HEK293 (cell line): Measurements from ENCODE around the gene UPK1A.

ENCODE experiments used
- CTCF ChIA-PET: fragments of 350-600 bp; formaldehyde crosslinking; extraction: SDS; loops from one replicate; lab custom pipeline; 2021; ENCODE audit warnings: antibody characterized with exemption; lab: Yijun Ruan, JAX
- POLR2A ChIA-PET: fragments of 300-600 bp; formaldehyde crosslinking; extraction: SDS; loops from one replicate; lab custom pipeline; 2020; ENCODE audit warnings: antibody characterized with exemption, inconsistent platforms; lab: Yijun Ruan, JAX
- H3K27ac ChIP-seq: fragments of 200-500 bp; sonication (Bioruptor generic); 2 replicates; pipeline ENCODE4 v1.5.1; 2014; ENCODE audit warnings: low read depth, low read length, control low read depth, inconsistent platforms; ENCODE audit errors: extremely low read depth
- H3K36me3 ChIP-seq, 2 experiments: fragments of 200-500 bp in 1 of 2; sonication (Bioruptor generic) in 1 of 2; 1 replicate in 1 of 2; 2 replicates in 1 of 2; pipeline ENCODE4 v1.5.1; 2014 to 2017; ENCODE audit warnings: inconsistent platforms in 2 of 2, low read length in 2 of 2; ENCODE audit not compliant: control insufficient read depth in 2 of 2, insufficient read depth in 1 of 2
- H3K4me1 ChIP-seq: fragments of 200-500 bp; sonication (Bioruptor generic); 2 replicates; pipeline ENCODE4 v1.5.1; 2014; ENCODE audit warnings: mild to moderate bottlenecking, low read length, inconsistent platforms; ENCODE audit not compliant: control insufficient read depth, insufficient read depth
- H3K4me3 ChIP-seq: 2 replicates; pipeline ENCODE4 v1.5.1; 2011; ENCODE audit warnings: low read depth, mild to moderate bottlenecking, control low read depth, low read length, moderate library complexity
- H3K9me3 ChIP-seq: fragments of 200-500 bp; sonication (Bioruptor generic); 2 replicates; pipeline ENCODE4 v1.5.1; 2014; ENCODE audit warnings: low read depth, low read length, inconsistent platforms; ENCODE audit not compliant: control insufficient read depth, insufficient read depth
- GLIS1 ChIP-seq: fragments of 450-650 bp; formaldehyde crosslinking; IDR thresholded peaks from 2 replicates; pipeline ENCODE4 v1.5.1; 2016; ENCODE audit warnings: missing biosample characterization, missing genetic modification characterization
- KLF1 ChIP-seq: fragments of 450-650 bp; formaldehyde crosslinking; IDR thresholded peaks from 2 replicates; pipeline ENCODE4 v1.5.1; 2016; ENCODE audit warnings: missing biosample characterization, missing genetic modification characterization
- KLF16 ChIP-seq: fragments of 450-650 bp; formaldehyde crosslinking; IDR thresholded peaks from 2 replicates; pipeline ENCODE4 v1.5.1; 2017; ENCODE audit warnings: missing biosample characterization, missing genetic modification characterization
- KLF8 ChIP-seq: fragments of 450-650 bp; formaldehyde crosslinking; IDR thresholded peaks from 2 replicates; pipeline ENCODE4 v1.5.1; 2016; ENCODE audit warnings: missing biosample characterization, missing genetic modification characterization
- KLF9 ChIP-seq: fragments of 450-650 bp; formaldehyde crosslinking; IDR thresholded peaks from 2 replicates; pipeline ENCODE4 v1.5.1; 2016; ENCODE audit warnings: missing biosample characterization, missing genetic modification characterization, low read depth
- MYNN ChIP-seq: fragments of 450-650 bp; formaldehyde crosslinking; IDR thresholded peaks from 2 replicates; pipeline ENCODE4 v1.5.1; 2016; ENCODE audit warnings: missing biosample characterization, missing genetic modification characterization, borderline replicate concordance
- SP2 ChIP-seq: fragments of 450-650 bp; formaldehyde crosslinking; IDR thresholded peaks from 2 replicates; pipeline ENCODE4 v1.5.1; 2016; ENCODE audit warnings: missing biosample characterization, missing genetic modification characterization
- SP3 ChIP-seq: fragments of 450-650 bp; formaldehyde crosslinking; IDR thresholded peaks from 2 replicates; pipeline ENCODE4 v1.5.1; 2016; ENCODE audit warnings: missing biosample characterization, missing genetic modification characterization
- TCF7L2 ChIP-seq: IDR thresholded peaks from 2 replicates; pipeline ENCODE4 v1.6.1; 2011; ENCODE audit warnings: low read depth, mild to moderate bottlenecking, inconsistent platforms, low read length, moderate library complexity, borderline replicate concordance
- ZBTB17 ChIP-seq: fragments of 450-650 bp; formaldehyde crosslinking; IDR thresholded peaks from 2 replicates; pipeline ENCODE4 v1.5.1; 2016; ENCODE audit warnings: missing biosample characterization, missing genetic modification characterization
- ZBTB48 ChIP-seq: fragments of 450-650 bp; formaldehyde crosslinking; IDR thresholded peaks from 2 replicates; pipeline ENCODE4 v1.5.1; 2016; ENCODE audit warnings: missing biosample characterization, missing genetic modification characterization
- ZFHX2 ChIP-seq: fragments of 450-650 bp; formaldehyde crosslinking; conservative IDR thresholded peaks from 2 replicates; pipeline ENCODE4 v1.5.1; 2016; ENCODE audit warnings: missing biosample characterization, missing genetic modification characterization
- ZFP3 ChIP-seq: fragments of 450-650 bp; formaldehyde crosslinking; IDR thresholded peaks from 2 replicates; pipeline ENCODE4 v1.5.1; 2016; ENCODE audit warnings: low read depth, missing biosample characterization, missing genetic modification characterization
- ZFP37 ChIP-seq: fragments of 450-650 bp; formaldehyde crosslinking; IDR thresholded peaks from 2 replicates; pipeline ENCODE4 v1.5.1; 2016; ENCODE audit warnings: missing biosample characterization, missing genetic modification characterization
- ZNF239 ChIP-seq: fragments of 450-650 bp; formaldehyde crosslinking; IDR thresholded peaks from 2 replicates; pipeline ENCODE4 v1.5.1; 2016; ENCODE audit warnings: missing biosample characterization, missing genetic modification characterization
- ZNF292 ChIP-seq: fragments of 450-650 bp; formaldehyde crosslinking; IDR thresholded peaks from 2 replicates; pipeline ENCODE4 v1.5.1; 2016; ENCODE audit warnings: low read depth, missing biosample characterization, missing genetic modification characterization, borderline replicate concordance
- ZNF561 ChIP-seq: fragments of 450-650 bp; IDR thresholded peaks from 2 replicates; pipeline ENCODE4 v1.5.1; 2018; ENCODE audit warnings: missing biosample characterization, missing genetic modification characterization, borderline replicate concordance
- ZNF600 ChIP-seq: fragments of 450-650 bp; formaldehyde crosslinking; IDR thresholded peaks from 2 replicates; pipeline ENCODE4 v1.5.1; 2016; ENCODE audit warnings: missing biosample characterization, missing genetic modification characterization
- ZNF660 ChIP-seq: fragments of 450-650 bp; IDR thresholded peaks from 2 replicates; pipeline ENCODE4 v1.5.1; 2018; ENCODE audit warnings: missing biosample characterization, mild to moderate bottlenecking, missing genetic modification characterization
- ZNF747 ChIP-seq: fragments of 450-650 bp; formaldehyde crosslinking; IDR thresholded peaks from 2 replicates; pipeline ENCODE4 v1.5.1; 2016; ENCODE audit warnings: missing biosample characterization, missing genetic modification characterization
- ZNF830 ChIP-seq: fragments of 450-650 bp; IDR thresholded peaks from 2 replicates; pipeline ENCODE4 v1.5.0; 2018; ENCODE audit warnings: missing biosample characterization, missing genetic modification characterization, low read depth, mild to moderate bottlenecking, moderate library complexity
- ZNF843 ChIP-seq: fragments of 450-650 bp; formaldehyde crosslinking; IDR thresholded peaks from 2 replicates; pipeline ENCODE4 v1.5.1; 2016; ENCODE audit warnings: missing biosample characterization, missing genetic modification characterization
- TF ChIP-seq, protein P1 (sequence below): fragments of 450-650 bp; formaldehyde crosslinking; IDR thresholded peaks from 2 replicates; pipeline ENCODE4; 2016; ENCODE audit warnings: missing biosample characterization, missing genetic modification characterization
- TF ChIP-seq, protein P2 (sequence below): fragments of 450-650 bp; formaldehyde crosslinking; IDR thresholded peaks from 2 replicates; pipeline ENCODE4 v1.5.1; 2016; ENCODE audit warnings: missing biosample characterization, missing genetic modification characterization
- TF ChIP-seq, protein P3 (sequence below): fragments of 450-650 bp; formaldehyde crosslinking; IDR thresholded peaks from 2 replicates; pipeline ENCODE4 v1.5.1; 2016; ENCODE audit warnings: missing biosample characterization, missing genetic modification characterization, low read depth
- TF ChIP-seq, protein P4 (sequence below): fragments of 450-650 bp; formaldehyde crosslinking; IDR thresholded peaks from 2 replicates; pipeline ENCODE4 v1.5.1; 2016; ENCODE audit warnings: missing biosample characterization, missing genetic modification characterization, borderline replicate concordance

UPK1A gene

DNA sequence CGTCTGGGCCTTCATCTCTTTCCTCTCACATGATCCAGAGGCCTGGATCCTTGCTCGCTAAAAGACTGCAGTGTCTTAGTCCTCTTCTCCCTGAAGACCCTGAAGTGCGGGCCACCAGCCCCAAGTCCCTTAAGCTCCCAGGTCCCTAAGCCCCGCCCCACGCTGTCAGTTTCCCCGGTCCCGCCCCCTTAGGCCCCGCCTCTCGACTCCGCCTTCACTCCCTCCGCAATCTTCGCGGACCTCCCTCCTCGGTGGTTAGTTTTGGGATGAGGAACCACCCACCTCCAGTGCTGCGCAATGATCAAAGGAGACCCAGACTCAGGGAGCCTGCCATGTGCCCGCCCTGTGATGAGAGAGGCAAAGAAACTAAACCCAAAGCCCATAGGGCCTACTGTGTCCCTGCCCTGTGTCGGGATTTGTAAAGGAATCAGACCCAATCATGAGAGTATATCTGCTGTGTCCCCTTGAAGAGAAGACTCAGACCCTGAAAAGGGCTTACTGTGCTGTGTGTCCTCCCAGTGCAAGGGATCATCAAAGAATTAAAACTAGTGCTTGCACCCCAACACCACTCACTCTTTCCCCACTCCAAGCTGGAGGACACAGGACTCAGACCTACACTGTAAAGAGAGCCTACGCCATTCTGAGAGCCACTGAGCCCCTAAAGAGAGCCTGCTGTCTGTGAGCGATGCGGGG, 21.2 kb upstream of the UPK1A start (continued):
- peak; percentile 97 for TF ChIP-seq SP2
- TF ChIP-seq KLF8 (tag by site-specific recombination), result peak; percentile 4; the same call in 1 of the 2 replicates
- TF ChIP-seq SP3, result peak; percentile 94
- TF ChIP-seq KLF1 (tag by site-specific recombination), result no peak
- TF ChIP-seq KLF16, result peak; percentile 60
- TF ChIP-seq, protein P1, sequence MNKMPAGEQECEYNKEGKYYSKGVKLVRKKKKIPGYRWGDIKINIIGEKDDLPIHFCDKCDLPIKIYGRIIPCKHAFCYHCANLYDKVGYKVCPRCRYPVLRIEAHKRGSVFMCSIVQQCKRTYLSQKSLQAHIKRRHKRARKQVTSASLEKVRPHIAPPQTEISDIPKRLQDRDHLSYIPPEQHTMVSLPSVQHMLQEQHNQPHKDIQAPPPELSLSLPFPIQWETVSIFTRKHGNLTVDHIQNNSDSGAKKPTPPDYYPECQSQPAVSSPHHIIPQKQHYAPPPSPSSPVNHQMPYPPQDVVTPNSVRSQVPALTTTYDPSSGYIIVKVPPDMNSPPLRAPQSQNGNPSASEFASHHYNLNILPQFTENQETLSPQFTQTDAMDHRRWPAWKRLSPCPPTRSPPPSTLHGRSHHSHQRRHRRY (tag by site-specific recombination), result 0 out of 2 replicates have a peak, but pooled peaks have one; percentile 66
- no peak for TF ChIP-seq ZNF660 (tag by site-specific recombination)
- TF ChIP-seq ZFHX2, result peak; percentile 61
- peak; percentile 67; the same call in 1 of the 2 replicates for TF ChIP-seq TCF7L2
- no peak; the same call in 1 of the 2 replicates for TF ChIP-seq ZNF843
- 0 out of 2 replicates have a peak, but pooled peaks have one; percentile 14 for TF ChIP-seq ZFP37 (tag by site-specific recombination)
- TF ChIP-seq GLIS1 (tag by site-specific recombination), result peak; percentile 14; the same call in 1 of the 2 replicates
- 0 out of 2 replicates have a peak, but pooled peaks have one; percentile 17 for TF ChIP-seq ZNF561 (tag by site-specific recombination)

DNA sequence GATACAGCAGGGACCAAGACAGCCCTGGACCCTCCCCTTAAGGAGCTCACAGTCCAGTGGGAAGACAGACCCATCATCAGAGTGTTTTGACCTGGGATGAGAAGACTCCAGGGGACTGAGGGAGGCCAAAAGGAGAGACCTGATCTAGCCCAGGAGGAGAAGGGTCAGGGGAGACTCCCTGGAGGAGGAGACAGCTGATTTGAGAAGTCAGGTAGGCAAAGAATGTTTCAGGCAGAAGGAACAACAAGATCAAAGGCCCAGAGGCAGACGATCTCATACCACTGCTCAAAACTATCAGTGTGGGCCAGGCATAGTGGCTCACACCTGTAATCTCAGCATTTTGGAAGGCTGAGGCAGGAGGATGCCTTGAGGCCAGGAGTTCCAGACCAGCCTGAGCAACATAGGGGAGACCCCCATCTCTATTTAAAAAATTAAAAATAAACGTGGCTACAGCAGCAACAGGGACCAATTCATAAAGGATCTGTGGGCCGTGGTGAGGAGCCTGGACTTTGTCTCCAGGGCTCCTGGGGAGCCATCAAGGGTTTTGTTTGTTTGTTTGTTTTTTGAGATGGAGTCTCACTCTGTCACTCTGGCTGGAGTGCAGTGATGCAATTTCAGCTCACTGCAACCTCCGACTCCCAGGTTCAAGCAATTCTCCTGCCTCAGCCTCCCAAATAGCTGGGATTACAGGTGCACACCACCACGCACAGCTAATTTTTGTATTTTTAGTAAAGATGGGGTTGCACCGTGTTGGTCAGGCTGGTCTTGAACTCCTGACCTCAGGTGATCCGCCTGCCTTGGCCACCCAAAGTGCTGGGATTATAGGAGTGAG, 20.4 kb upstream of the UPK1A start:
- Histone ChIP-seq H3K9me3 (no peaks in the 10 kb centered on the region), H3K4me1 (peaks cover 33% of the 10 kb centered on the region), H3K4me3 (no peak overlapping the region), H3K27ac (peak overlapping the region; percentile 28; the same call in 1 of the 2 replicates), H3K36me3 (peaks cover 10 to 19% of the 10 kb centered on the region in 2 experiments)
- POLR2A ChIA-PET, result interaction anchor here (0.5 to 3.8 kb wide), 6 partner anchors 15 to 365 kb away, joined by 4 to 42 read pairs (median 16); no protein-coding TSS in a partner anchor
- CTCF ChIA-PET, result interaction anchor here (0.8 to 2.5 kb wide), 2 partner anchors 43 to 90 kb away, joined by 3 to 10 read pairs; no protein-coding TSS in a partner anchor
- TF ChIP-seq ZFHX2 (no peak), ZFP3 (no peak), KLF9 (tag by site-specific recombination) (no peak), ZNF600 (tag by site-specific recombination) (peak; percentile 34; the same call in 1 of the 2 replicates), MYNN (tag by site-specific recombination) (no peak), ZNF239 (tag by site-specific recombination) (no peak), ZBTB48 (tag by site-specific recombination) (0 out of 2 replicates have a peak, but pooled peaks have one; percentile 56), ZBTB17 (tag by site-specific recombination) (no peak), ZNF830 (tag by site-specific recombination) (no peak), ZNF292 (tag by site-specific recombination) (no peak), ZNF747 (tag by site-specific recombination) (no peak)
- TF ChIP-seq, protein P2, sequence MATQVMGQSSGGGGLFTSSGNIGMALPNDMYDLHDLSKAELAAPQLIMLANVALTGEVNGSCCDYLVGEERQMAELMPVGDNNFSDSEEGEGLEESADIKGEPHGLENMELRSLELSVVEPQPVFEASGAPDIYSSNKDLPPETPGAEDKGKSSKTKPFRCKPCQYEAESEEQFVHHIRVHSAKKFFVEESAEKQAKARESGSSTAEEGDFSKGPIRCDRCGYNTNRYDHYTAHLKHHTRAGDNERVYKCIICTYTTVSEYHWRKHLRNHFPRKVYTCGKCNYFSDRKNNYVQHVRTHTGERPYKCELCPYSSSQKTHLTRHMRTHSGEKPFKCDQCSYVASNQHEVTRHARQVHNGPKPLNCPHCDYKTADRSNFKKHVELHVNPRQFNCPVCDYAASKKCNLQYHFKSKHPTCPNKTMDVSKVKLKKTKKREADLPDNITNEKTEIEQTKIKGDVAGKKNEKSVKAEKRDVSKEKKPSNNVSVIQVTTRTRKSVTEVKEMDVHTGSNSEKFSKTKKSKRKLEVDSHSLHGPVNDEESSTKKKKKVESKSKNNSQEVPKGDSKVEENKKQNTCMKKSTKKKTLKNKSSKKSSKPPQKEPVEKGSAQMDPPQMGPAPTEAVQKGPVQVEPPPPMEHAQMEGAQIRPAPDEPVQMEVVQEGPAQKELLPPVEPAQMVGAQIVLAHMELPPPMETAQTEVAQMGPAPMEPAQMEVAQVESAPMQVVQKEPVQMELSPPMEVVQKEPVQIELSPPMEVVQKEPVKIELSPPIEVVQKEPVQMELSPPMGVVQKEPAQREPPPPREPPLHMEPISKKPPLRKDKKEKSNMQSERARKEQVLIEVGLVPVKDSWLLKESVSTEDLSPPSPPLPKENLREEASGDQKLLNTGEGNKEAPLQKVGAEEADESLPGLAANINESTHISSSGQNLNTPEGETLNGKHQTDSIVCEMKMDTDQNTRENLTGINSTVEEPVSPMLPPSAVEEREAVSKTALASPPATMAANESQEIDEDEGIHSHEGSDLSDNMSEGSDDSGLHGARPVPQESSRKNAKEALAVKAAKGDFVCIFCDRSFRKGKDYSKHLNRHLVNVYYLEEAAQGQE (tag by site-specific recombination), result no peak
- TF ChIP-seq, protein P3, sequence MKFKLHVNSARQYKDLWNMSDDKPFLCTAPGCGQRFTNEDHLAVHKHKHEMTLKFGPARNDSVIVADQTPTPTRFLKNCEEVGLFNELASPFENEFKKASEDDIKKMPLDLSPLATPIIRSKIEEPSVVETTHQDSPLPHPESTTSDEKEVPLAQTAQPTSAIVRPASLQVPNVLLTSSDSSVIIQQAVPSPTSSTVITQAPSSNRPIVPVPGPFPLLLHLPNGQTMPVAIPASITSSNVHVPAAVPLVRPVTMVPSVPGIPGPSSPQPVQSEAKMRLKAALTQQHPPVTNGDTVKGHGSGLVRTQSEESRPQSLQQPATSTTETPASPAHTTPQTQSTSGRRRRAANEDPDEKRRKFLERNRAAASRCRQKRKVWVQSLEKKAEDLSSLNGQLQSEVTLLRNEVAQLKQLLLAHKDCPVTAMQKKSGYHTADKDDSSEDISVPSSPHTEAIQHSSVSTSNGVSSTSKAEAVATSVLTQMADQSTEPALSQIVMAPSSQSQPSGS (tag by site-specific recombination), result no peak
- TF ChIP-seq, protein P4, sequence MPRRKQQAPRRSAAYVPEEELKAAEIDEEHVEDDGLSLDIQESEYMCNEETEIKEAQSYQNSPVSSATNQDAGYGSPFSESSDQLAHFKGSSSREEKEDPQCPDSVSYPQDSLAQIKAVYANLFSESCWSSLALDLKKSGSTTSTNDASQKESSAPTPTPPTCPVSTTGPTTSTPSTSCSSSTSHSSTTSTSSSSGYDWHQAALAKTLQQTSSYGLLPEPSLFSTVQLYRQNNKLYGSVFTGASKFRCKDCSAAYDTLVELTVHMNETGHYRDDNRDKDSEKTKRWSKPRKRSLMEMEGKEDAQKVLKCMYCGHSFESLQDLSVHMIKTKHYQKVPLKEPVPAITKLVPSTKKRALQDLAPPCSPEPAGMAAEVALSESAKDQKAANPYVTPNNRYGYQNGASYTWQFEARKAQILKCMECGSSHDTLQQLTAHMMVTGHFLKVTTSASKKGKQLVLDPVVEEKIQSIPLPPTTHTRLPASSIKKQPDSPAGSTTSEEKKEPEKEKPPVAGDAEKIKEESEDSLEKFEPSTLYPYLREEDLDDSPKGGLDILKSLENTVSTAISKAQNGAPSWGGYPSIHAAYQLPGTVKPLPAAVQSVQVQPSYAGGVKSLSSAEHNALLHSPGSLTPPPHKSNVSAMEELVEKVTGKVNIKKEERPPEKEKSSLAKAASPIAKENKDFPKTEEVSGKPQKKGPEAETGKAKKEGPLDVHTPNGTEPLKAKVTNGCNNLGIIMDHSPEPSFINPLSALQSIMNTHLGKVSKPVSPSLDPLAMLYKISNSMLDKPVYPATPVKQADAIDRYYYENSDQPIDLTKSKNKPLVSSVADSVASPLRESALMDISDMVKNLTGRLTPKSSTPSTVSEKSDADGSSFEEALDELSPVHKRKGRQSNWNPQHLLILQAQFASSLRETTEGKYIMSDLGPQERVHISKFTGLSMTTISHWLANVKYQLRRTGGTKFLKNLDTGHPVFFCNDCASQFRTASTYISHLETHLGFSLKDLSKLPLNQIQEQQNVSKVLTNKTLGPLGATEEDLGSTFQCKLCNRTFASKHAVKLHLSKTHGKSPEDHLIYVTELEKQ (tag by site-specific recombination), result no peak
